ENCODE results near the gene NOTCH1.

NOTCH1 gene

GRCh38 chr9:136496801-136497620 is 48.8 kb downstream of the NOTCH1 start:
- no peak overlapping the region for H3K4me3 ChIP-seq (replicated peaks; ENCODE audit: low read depth, low read length)
- no peak for DNase-seq (ENCODE audit: extremely low read depth, low read depth)
- TF ChIP-seq CTCF (IDR thresholded peaks at IDR 0.05; ENCODE audit: low read depth, low read length, missing control alignments), result no peak

DNA sequence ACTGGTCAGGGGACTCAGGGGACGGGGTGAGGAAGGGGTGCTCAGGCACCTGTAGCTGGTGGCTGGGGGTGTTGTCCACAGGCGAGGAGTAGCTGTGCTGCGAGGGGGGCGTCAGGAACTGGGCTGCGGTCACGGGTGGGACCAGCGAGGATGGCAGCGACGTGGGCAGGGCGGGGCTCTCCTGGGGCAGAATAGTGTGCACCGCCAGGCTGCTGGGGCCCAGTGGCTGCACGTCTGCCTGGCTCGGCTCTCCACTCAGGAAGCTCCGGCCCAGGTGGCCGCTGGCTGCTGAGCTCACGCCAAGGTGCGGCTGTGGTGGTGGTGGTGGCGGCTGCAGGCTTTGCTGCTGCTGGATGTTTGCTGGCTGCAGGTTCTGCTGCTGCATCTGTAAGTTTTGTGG is 49.7 kb downstream of the NOTCH1 start:
- no peak for TF ChIP-seq CTCF (IDR thresholded peaks at IDR 0.05; ENCODE audit: low read depth, low read length, missing control alignments)
- DNase-seq (ENCODE audit: extremely low read depth, low read depth), result no peak
- no peak overlapping the region for H3K4me3 ChIP-seq (replicated peaks; ENCODE audit: low read depth, low read length)

DNA sequence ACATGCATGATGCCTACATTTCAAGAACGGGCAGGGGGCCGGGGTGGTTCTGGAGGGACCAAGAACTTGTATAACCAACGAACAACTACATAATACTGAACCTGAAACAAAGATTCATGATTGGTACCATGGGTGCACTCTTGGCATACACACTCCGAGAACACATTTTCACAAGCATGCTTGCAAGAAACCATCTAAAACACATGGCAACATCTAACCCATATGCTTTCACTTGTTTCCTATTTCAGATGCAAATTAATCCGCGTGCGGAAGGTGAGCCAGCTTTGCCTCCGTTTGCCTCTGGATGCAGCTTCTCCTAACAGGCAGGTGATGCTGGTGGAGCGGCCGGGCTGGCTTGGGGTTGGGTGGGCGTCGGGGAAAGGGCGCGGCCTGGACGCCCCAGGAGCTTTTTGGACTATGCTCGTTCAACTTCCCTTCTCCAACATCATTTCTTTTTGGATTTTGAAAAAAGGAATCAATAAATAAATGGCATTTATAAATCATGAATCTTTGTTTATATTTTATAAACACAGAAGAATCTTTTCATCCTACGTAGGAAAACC is 50.5 kb downstream of the NOTCH1 start:
- no peak for DNase-seq (ENCODE audit: extremely low read depth, low read depth)
- H3K4me3 ChIP-seq (replicated peaks; ENCODE audit: low read depth, low read length), result no peak overlapping the region
- TF ChIP-seq CTCF (IDR thresholded peaks at IDR 0.05; ENCODE audit: low read depth, low read length, missing control alignments), result no peak

DNA sequence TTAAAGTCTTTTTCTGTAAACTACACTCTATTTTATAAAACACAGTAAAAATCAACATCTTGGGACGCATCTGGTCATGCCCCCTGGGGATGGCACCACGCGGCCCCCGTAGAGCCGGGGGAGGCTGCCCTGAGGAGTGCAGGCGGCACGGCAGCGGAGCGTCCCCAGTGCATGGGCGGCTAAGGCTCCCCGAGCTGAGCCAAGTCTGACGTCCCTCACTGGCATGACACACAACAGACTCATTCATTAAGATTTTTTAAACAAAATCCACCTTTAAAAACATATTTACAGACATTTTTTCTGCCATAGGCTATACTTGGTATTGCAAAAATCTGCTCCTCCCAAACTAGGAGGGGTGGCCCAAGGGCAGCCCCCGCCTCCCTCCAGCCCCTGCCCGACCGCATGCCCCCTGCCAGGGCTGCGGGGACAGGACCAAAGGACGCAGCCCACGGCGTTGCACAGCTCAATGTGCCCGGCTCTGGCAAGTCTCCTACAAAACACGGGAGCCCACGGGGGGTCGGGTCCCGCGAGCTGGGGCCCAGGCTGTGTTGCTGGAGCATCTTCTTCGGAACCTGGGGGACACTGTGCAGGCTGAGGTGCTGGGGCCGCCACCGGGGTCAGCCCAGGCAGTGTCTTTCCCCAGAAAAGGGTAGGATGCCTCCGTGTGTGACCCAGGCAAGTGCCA is 51.2 kb downstream of the NOTCH1 start:
- no peak overlapping the region for H3K4me3 ChIP-seq (replicated peaks; ENCODE audit: low read depth, low read length)
- no peak for DNase-seq (ENCODE audit: extremely low read depth, low read depth)
- no peak for TF ChIP-seq CTCF (IDR thresholded peaks at IDR 0.05; ENCODE audit: low read depth, low read length, missing control alignments)

DNA sequence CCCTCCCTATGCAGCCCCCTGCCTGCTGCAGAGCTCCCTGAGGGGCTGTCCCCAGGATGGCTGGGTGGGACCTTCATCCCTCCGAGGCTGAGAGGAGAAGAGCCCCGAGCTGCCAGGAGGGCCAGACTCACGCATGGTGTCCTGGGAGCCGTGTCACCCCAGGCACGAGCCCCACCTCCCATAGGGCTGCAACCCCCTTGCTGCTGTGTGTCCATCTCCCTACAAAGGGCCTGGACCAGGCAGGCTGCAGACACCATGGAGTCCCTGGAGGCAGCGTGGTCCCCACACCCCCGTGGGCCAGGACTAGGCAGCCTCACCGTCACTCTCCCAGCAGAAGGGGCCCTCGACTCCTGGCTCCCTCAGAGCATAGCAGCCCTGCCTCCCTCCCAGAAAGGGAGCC is 51.8 kb downstream of the NOTCH1 start:
- TF ChIP-seq CTCF (IDR thresholded peaks at IDR 0.05; ENCODE audit: low read depth, low read length, missing control alignments), result no peak
- DNase-seq (ENCODE audit: extremely low read depth, low read depth), result no peak
- no peak overlapping the region for H3K4me3 ChIP-seq (replicated peaks; ENCODE audit: low read depth, low read length)

- no peak overlapping the region for H3K4me3 ChIP-seq (replicated peaks; ENCODE audit: low read depth, low read length)
- TF ChIP-seq CTCF (IDR thresholded peaks at IDR 0.05; ENCODE audit: low read depth, low read length, missing control alignments), result no peak
- DNase-seq (ENCODE audit: extremely low read depth, low read depth), result no peak
Observed at GRCh38 chr9:136493567-136493971, 52.3 kb downstream of the NOTCH1 start.

All from HFF-Myc (cell line).